Measurements from ENCODE around the gene LRRC55. TPM values are rescaled to one million over a fixed set of nuclear protein-coding genes. Genes with fewer than 3 reads are reported as not detected.
"Not testable (repeated sequence)": the region's sequence is repeated elsewhere in the genome, so short reads cannot be mapped to it uniquely, and the experiment has no call there.

LRRC55 gene
- total RNA-seq, 1 donor from 2014 or later: 0.16 TPM

- no peak overlapping the region for H3K4me3 ChIP-seq
- no peaks in the 10 kb centered on the region for H3K9me3 ChIP-seq (replicated peaks)
- intact Hi-C loops (cut with micrococcal nuclease): no loop called here
- no peak overlapping the region for H3K27ac ChIP-seq (replicated peaks)
- no peak for TF ChIP-seq CTCF (IDR thresholded peaks at IDR 0.05; ENCODE audit: borderline replicate concordance)
- no peaks in the 10 kb centered on the region for H3K36me3 ChIP-seq
- H3K4me1 ChIP-seq: peaks cover 7% of the 10 kb centered on the region
- no peaks in the 10 kb centered on the region for H3K27me3 ChIP-seq (ENCODE audit: low read depth)
- no peak for DNase-seq
These were observed 14.5 kb upstream of the LRRC55 start for GRCh38 chr11:57167125-57167846.

GRCh38 chr11:57169732-57170313 lies 11.9 kb upstream of the LRRC55 start:
- H3K4me1 ChIP-seq; H3K27ac ChIP-seq (replicated peaks); intact Hi-C loops (cut with micrococcal nuclease); DNase-seq; H3K36me3 ChIP-seq; H3K9me3 ChIP-seq (replicated peaks); H3K4me3 ChIP-seq; H3K27me3 ChIP-seq (ENCODE audit: low read depth): not testable (repeated sequence)

GRCh38 chr11:57172031-57172430 lies 9.7 kb upstream of the LRRC55 start:
- Histone ChIP-seq H3K27ac (replicated peaks) (no peak overlapping the region), H3K36me3 (no peaks in the 10 kb centered on the region), H3K4me3 (no peak overlapping the region), H3K4me1 (no peaks in the 10 kb centered on the region), H3K27me3 (ENCODE audit: low read depth) (no peaks in the 10 kb centered on the region), H3K9me3 (replicated peaks) (no peaks in the 10 kb centered on the region)
- DNase-seq: no peak
- intact Hi-C loops (cut with micrococcal nuclease): no loop called here
- TF ChIP-seq CTCF (IDR thresholded peaks at IDR 0.05; ENCODE audit: borderline replicate concordance): no peak

- intact Hi-C loops (cut with micrococcal nuclease): no loop called here
- no peaks in the 10 kb centered on the region for H3K36me3 ChIP-seq
- peaks cover 10% of the 10 kb centered on the region for H3K27me3 ChIP-seq (ENCODE audit: low read depth)
- H3K27ac ChIP-seq (replicated peaks): no peak overlapping the region
- no peak for TF ChIP-seq CTCF (IDR thresholded peaks at IDR 0.05; ENCODE audit: borderline replicate concordance)
- DNase-seq: no peak
- H3K9me3 ChIP-seq (replicated peaks): no peaks in the 10 kb centered on the region
- H3K4me1 ChIP-seq: no peaks in the 10 kb centered on the region
- no peak overlapping the region for H3K4me3 ChIP-seq
These were observed 7.1 kb upstream of the LRRC55 start for GRCh38 chr11:57174656-57175055.

GRCh38 chr11:57175478-57175877 lies 6.3 kb upstream of the LRRC55 start:
- no peak for TF ChIP-seq CTCF (IDR thresholded peaks at IDR 0.05; ENCODE audit: borderline replicate concordance)
- no peaks in the 10 kb centered on the region for H3K36me3 ChIP-seq

GRCh38 chr11:57178334-57178733 lies 3.4 kb upstream of the LRRC55 start:
- Histone ChIP-seq H3K27ac (replicated peaks) (no peak overlapping the region), H3K4me1 (peaks cover 17% of the 10 kb centered on the region), H3K4me3 (no peak overlapping the region), H3K9me3 (replicated peaks) (no peaks in the 10 kb centered on the region), H3K27me3 (ENCODE audit: low read depth) (peaks cover 35% of the 10 kb centered on the region), H3K36me3 (no peaks in the 10 kb centered on the region)
- no peak for TF ChIP-seq CTCF (IDR thresholded peaks at IDR 0.05; ENCODE audit: borderline replicate concordance)
- DNase-seq: no peak
- intact Hi-C loops (cut with micrococcal nuclease): no loop called here

More at GRCh38 chr11:57175478-57175877, 6.3 kb upstream of the LRRC55 start:
- Histone ChIP-seq H3K27ac (replicated peaks) (no peak overlapping the region), H3K4me3 (no peak overlapping the region), H3K27me3 (ENCODE audit: low read depth) (peaks cover 18% of the 10 kb centered on the region), H3K9me3 (replicated peaks) (no peaks in the 10 kb centered on the region), H3K4me1 (no peaks in the 10 kb centered on the region)
- intact Hi-C loops (cut with micrococcal nuclease): no loop called here
- DNase-seq: no peak

Data from left ventricle myocardium inferior (tissue), 1 donor.